ENCODE results near the gene DCANP1. TPM values are rescaled to one million over a fixed set of nuclear protein-coding genes. Genes with fewer than 3 reads are reported as not detected.

Gene DCANP1
- total and polyA plus RNA-seq, 9 of the 15 experiments (the other 6 are each of a cell fraction or from before 2014, with no cell fraction given), result not detected

GRCh38 chr5:135462304-135462703 lies 15.2 kb upstream of the DCANP1 start (continued):
- TF ChIP-seq E2F5 (CRISPR knock-in tag; IDR thresholded peaks at IDR 0.05) (no peak), NR2C2 (CRISPR knock-in tag; IDR thresholded peaks at IDR 0.05) (no peak), NR2C2 (tag; IDR thresholded peaks at IDR 0.05) (no peak), CREB5 (CRISPR knock-in tag; IDR thresholded peaks at IDR 0.05) (no peak), CTCFL (IDR thresholded peaks at IDR 0.05; ENCODE audit: borderline replicate concordance, insufficient read depth, low read depth, low read length, poor library complexity, severe bottlenecking) (peak; percentile 81), ZFP91 (CRISPR knock-in tag; IDR thresholded peaks at IDR 0.05) (no peak), POLR2A (conservative IDR thresholded peaks at IDR 0.05) (no peak), MITF (IDR thresholded peaks at IDR 0.05) (no peak), CXXC5 (CRISPR knock-in tag; IDR thresholded peaks at IDR 0.05) (0 out of 2 replicates have a peak, but pooled peaks have one; percentile 44), BRF1 (IDR thresholded peaks at IDR 0.05; ENCODE audit: borderline replicate concordance, extremely low read depth, insufficient read length) (no peak), HMG20A (CRISPR knock-in tag; conservative IDR thresholded peaks at IDR 0.05) (no peak), SMARCA5 (IDR thresholded peaks at IDR 0.05) (no peak), TBL1XR1 (IDR thresholded peaks at IDR 0.05; ENCODE audit: low read length in 2 of 2) (no peak), FOSL1 (tag; conservative IDR thresholded peaks at IDR 0.05) (no peak), ZNF24 (IDR thresholded peaks at IDR 0.05) (no peak), TFAP4 (CRISPR knock-in tag; IDR thresholded peaks at IDR 0.05; ENCODE audit: borderline replicate concordance) (peak; percentile 86), ZNF561 (CRISPR knock-in tag; conservative IDR thresholded peaks at IDR 0.05) (no peak), UBTF (IDR thresholded peaks at IDR 0.05; ENCODE audit: borderline replicate concordance in 1 of 2, low read depth in 2 of 2, low read length in 2 of 2) (0 out of 4 replicates have a peak, but pooled peaks of 1 of the 2 experiments have one; percentile 36)
